Hepatocyte (in vitro differentiated cells): Measurements from ENCODE around the gene SULT1E1.

ENCODE experiments used
- CTCF ChIP-seq: fragments of 200-600 bp; sonication (generic); IDR thresholded peaks from 2 replicates; pipeline ENCODE4 v1.5.1; 2016; ENCODE audit warnings: antibody characterized with exemption, mild to moderate bottlenecking; ENCODE audit not compliant: poor library complexity
- EZH2 ChIP-seq: fragments of 200-600 bp; sonication (generic); IDR thresholded peaks from 2 replicates; pipeline ENCODE4 v1.6.1; 2016; ENCODE audit warnings: antibody characterized with exemption, mild to moderate bottlenecking, borderline replicate concordance

- TF ChIP-seq EZH2 (no peak), CTCF (no peak)
Measured at GRCh38 chr4:69830560-69831269, 29.2 kb downstream of the SULT1E1 start.
